CD4-positive, alpha-beta T cell treated with Interleukin-10 for 1 hour (primary cell): ENCODE results near the gene KRT10.
"Not testable (repeated sequence)": the region's sequence is repeated elsewhere in the genome, so short reads cannot be mapped to it uniquely, and the experiment has no call there.

Source experiments
- DNase-seq: peaks from one replicate; pipeline ENCODE4 v3.0.0-alpha.2; 2020

The KRT10 gene

DNA sequence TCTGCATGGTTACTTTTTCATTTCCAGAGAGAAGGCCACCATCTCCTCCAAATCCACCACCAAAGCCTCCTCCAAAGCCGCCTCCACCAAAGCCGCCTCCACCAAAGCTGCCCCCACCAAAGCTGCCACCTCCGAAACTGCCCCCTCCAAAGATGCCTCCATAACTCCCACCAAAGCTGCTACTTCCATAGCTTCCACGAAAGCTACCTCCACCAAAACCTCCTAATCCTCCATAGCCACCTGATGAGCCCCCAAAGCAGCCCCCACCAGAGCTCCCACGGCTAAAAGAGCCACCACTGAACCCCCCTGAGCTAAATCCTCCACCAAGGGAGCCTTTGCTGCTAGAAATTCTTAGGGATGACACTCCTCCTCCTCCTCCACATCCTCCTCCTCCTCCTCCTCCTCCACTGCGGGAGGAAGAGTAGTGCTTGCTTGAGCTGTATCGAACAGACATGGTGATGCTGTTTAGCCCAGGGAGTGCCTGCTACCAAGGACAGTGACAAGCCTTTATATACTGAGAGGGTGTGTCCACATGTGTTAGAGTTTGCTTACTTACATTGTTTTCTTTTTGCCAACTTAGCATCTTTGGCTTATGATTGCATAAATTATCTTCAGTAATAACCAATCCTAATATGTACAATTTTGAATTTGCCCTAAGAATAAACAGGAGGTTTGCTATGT lies at the start of gene KRT10:
Gene KRT10, minus strand, starts transcription at position 483 of the 681 bp plus-strand sequence. Its CDS starts 29 bp downstream, at position 454.
- no peak for DNase-seq

GRCh38 chr17:40871316-40871715 lies 48.9 kb upstream of the KRT10 start:
- no peak for DNase-seq

DNA sequence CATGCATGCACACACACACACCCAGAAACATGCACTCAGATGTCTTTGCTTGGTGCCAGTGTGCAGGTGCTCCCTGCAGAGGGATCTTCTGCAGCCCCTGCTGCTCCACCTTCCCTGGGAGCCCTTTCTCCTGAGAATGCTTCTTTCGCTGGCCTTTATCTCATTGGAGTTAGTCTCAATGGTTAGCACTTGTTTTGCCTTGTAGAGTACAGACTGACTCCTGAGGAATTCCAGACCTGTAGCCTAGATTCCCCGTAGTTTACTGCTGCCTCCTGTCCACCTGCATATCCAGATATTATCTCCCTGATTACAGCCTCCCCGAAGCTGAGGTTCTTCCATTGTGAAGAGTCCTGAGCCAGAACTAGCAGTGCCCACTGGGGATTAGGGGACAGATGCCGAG lies 47.7 kb upstream of the KRT10 start:
- no peak for DNase-seq

- DNase-seq: no peak
Observed at GRCh38 chr17:40866838-40867237, 44.4 kb upstream of the KRT10 start, which contains the start of gene KRT12. Gene KRT12 (minus strand): TSS chr17:40867223. CDS start chr17:40867186, 37 bp downstream.

GRCh38 chr17:40864661-40865390 lies 42.4 kb upstream of the KRT10 start:
- DNase-seq: no peak

GRCh38 chr17:40862985-40863733 lies 40.7 kb upstream of the KRT10 start:
- no peak for DNase-seq

DNA sequence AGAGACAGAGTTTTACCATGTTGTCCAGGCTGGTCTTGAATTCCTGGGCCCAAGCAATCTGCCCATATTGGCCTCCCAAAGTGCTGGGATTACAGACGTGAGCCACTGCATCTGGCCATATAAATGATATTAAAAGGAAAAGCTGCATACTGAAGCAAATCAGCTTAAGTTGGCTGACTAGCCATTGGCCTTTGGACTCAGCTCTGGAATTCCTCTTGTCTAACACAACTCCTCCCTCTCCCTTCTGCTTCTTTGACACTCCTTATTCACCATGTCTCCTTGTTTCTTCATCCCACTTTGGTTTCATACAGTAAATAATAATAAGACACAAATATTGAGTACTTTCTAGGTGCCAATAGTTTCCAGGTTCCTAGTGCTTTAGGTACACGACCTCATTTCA lies 37.1 kb upstream of the KRT10 start:
- DNase-seq: no peak

- not testable (repeated sequence) for DNase-seq
Observed at GRCh38 chr17:40858667-40859066, 36.3 kb upstream of the KRT10 start.

DNA sequence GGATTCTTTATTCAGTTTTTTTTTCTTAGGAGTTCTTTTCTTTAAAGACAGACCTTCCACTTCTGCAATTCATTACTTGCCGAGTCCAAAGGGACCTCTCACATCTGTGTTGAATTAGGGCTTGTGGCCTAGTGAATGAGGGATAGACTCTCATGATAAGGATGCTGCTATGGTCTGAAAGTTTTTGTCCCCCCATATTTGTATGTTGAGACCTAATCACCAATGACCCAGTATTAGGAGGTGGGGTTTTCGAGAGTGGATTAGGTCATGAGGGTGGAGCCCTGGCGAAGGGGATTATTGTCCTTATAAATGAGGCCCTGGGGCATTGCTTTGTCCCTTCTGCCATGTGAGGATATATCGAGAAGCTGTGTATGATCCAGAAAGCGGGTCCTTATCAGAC lies 35.1 kb upstream of the KRT10 start:
- DNase-seq: no peak

DNA sequence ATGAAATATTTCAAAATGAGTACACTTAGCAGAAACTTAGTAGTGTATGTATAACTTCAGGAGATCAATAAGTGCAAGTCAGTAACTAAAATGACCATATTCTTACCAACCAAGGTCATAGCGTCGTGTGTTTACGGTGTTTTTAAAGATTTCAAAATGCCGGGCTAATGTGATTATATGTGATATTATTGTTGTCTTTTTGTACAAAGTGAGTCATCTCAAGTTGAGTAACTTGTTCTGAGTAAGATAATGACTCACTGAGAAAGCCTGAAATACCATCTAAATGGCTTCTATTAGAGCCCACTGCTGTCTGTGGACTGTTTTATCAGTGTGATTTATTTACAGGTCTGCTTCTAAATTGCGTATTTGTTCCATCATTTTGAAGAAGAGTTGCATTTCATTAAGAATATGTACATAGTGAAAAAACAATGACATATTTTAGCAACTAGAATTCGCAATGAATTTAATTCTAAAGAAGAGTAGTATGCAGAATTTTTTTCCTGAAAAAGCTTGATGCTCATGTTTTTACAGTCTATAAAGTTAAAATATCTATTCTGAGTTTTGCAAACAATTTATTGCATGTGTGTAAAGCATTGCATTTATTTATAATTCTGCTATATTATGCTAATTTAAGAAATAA lies 31.9 kb upstream of the KRT10 start:
- no peak for DNase-seq

DNA sequence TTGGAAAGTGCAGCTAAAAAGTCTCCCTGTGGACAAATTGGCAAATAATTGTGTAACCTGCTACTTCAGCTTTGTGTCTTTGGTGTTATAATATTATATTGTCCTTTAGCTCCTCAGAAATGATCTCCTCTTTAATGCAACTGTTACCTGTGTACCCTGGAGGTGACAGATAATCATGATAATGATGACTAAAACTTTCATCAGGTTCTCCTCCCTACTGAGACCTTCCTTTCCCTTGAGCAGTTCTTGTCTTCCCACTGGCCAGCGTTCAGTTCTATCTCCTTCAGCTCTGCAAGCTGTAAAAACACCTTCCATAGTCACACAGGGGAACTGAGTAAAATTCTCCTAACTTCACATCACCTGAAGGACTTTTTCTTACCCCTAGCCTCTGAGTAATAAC lies 29.9 kb upstream of the KRT10 start:
- DNase-seq: no peak

DNA sequence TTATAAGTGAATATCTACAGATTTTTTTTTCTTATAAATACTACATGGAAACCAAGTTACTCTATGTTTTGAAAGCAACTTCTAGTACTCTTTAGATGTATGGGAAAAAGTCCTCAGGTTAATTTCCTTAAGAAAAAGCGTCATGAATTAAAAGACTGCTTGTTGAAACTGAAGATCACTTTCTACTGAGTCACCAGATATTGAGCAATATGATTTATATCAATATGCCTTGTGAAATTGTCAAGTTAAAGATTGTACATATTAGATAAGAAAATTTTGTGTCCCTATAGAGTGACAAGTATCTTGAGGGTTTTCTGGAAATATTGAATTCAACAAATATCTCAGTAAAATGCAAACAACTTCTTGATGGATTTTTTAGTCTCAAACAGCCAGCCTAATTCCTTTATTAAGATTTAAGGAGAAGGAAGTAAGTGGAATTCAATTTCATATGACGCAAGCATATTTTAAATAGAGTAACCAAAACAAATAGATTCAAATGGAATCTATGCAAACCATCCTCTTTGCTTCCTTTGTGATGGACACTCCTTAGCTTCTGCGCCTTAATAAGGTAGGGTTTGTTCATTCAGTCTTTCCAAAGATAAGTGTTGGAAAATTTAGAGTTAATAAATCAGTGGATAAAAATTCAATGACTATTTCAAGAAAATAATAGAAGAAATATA lies 28.0 kb upstream of the KRT10 start:
- no peak for DNase-seq

- DNase-seq: no peak
Observed at GRCh38 chr17:40849723-40850122, 27.3 kb upstream of the KRT10 start.

DNA sequence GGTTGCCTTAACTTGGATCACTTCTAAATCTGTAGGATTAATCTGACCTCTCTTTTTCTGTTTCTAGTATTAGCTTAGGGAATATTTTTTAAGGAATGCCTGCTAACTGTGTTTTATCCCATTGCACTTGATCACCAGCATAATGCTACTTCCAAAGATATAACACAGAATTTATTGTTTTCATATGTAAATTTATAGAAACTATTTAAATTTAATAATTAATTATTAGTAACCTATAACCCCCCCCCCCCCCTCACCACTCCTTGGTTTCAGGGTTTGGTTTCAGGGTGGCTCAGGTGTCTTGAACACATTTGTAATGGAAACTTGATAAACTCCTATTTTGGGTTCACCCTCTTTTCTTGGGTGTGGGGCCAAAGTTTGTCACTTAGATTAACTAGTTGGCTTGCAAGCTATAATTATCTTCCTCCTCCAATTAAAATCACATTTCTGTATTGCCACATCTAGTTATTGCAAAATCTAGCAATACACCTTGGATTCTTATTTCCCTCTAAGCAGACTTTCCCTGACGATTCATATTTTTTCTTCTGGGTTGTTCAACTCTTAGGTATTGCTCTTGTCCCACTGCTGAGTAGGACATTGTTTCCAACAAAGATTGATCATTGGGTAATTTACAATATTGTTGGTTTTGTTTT lies 26.3 kb upstream of the KRT10 start:
- no peak for DNase-seq

DNA sequence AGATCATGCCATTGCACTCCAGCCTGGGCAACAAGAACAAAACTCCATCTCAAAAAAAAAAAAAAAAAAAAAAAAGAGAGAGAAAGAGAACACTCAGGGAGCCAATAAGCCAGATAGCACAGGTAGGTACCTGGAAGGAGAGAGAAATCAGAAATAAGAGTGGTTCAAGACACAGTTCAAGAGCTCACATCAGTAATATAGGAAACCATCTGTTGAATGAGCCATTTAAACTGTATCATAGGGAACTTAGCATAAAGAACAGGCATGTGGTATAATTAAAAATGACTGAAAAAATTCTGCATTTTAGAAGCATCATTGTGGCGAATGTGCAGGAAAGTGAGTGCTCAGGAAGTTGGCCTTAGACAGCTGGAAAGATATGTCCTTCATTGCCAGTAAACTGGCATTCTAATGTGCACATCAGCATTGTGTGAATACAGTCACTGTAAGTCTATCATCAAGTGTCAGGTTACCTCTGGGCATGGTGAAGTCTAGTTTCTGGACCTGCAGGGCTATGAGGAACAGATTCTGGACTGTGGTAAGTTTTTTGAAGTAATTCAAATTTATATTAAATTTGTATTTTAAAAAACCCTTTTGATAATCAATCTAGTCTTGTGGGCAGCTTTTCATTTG lies 24.2 kb upstream of the KRT10 start:
- DNase-seq: no peak

GRCh38 chr17:40844671-40845107 lies 22.3 kb upstream of the KRT10 start:
- DNase-seq: no peak

DNA sequence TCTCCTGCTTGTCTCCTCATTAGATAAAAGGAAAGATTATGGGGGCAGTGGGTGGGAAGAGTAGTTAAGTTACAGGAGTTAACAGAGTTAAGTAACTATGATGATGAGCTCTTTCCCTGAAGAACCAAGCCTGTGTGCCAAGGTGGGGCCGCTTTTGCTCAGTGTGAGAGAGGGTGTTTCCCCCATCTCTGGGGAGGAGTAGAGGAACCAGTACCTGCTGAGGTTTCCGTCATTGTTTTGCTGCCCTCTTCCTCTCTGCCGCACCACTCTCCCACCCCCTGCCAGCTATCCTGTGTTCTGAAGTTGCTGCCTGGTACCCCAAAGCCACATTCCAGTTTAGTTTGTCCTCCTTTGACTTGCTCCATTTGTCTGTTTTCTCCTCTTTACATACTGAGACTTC lies 20.8 kb upstream of the KRT10 start:
- no peak for DNase-seq

DNA sequence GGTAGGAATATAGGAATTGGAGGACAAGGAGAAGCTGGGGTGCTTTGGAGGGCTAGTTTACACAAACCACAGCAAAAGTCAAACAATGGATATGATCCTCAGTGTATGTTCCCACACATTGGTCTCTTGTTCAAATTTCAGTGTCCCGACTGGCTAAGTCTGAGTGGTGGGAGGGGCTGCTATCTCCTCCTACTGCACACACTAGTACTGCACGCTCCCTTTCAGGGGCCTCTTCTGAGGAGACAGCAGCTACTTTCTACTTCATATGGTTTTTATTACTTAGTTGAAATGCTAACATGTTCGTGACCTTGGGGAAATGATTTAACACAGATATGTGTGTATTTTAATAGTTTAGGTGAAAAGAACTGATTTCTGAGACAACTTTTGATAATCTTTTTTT lies 18.8 kb upstream of the KRT10 start:
- DNase-seq: no peak

DNA sequence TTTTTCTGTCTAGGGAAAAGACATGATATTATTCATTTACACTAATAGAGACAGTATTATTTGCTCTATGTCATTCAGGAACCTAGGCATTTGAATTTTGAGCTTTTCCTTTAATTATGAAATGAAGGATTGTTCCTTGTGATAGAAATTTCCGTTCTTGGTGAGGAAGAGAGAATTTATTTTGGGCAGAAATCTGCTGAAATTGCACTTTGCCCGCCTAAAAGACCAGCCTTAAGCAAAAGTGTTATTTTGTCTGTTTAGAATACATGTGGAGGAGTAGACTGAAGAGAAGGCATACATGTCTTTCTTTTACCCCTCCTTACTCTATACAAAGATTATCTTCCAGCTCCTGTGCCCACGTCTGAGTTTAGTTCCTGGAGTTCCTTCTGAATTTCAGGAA lies 16.8 kb upstream of the KRT10 start:
- no peak for DNase-seq

DNA sequence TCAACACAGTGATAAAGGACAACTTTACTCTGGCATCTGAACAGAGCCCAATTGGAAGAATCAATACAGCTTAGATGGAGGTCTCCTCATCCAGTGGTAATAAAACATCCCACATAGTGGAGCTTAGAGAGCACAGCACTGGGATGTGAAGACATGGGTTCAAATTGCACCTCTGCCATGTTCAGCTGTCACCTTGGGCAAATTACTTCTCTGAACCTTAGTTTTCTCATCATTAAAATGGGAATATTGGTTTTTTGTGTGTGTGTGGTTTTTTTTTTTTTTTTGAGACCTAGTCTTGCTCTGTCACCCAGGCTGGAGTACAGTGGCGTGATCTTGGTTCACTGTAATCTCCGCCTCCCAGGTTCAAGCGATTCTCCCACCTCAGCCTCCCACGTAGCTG lies 13.6 kb upstream of the KRT10 start:
- no peak for DNase-seq

DNA sequence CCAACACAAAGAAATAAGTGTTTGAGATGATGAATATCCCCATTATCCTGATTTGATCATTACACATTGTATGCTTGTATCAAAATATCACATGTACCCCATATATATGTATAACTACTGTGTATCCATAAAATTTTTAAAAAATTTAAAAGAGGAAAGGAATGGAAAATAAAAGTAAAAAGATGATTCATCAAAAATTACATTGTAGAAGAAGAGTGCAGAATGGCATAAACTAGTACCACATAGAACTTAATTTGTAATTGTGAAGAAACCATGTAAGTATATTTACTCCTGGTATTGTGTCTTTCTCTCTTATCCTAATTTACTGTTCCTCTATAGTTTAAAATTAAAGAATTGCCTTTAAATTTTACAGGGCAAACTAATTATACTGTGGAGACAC lies 11.5 kb upstream of the KRT10 start:
- no peak for DNase-seq

GRCh38 chr17:40832840-40833239 lies 10.4 kb upstream of the KRT10 start:
- no peak for DNase-seq
